KMS-11 (cell line): ENCODE results near the gene DSC1.

Experiments used
- H2AFZ ChIP-seq: fragments of 200-600 bp; sonication (generic); 2 replicates; pipeline ENCODE4 v1.6.1; 2016; ENCODE audit warnings: antibody characterized with exemption, mixed run types, low read depth
- H3K27ac ChIP-seq: fragments of 200-600 bp; sonication (generic); 2 replicates; pipeline ENCODE4 v1.6.1; 2016; ENCODE audit warnings: mild to moderate bottlenecking, mixed run types
- H3K27me3 ChIP-seq: fragments of 200-600 bp; sonication (generic); 2 replicates; pipeline ENCODE4 v1.6.1; 2017; ENCODE audit warnings: mild to moderate bottlenecking, low read depth, mixed run types, moderate library complexity; ENCODE audit not compliant: insufficient read depth
- H3K36me3 ChIP-seq: fragments of 200-600 bp; sonication (generic); 2 replicates; pipeline ENCODE4 v1.6.1; 2017; ENCODE audit warnings: mild to moderate bottlenecking, mixed run types; ENCODE audit not compliant: insufficient read depth
- H3K4me1 ChIP-seq: fragments of 200-600 bp; sonication (generic); 2 replicates; pipeline ENCODE4 v1.6.1; 2016; ENCODE audit warnings: mild to moderate bottlenecking, low read depth, mixed run types; ENCODE audit not compliant: poor library complexity, severe bottlenecking
- H3K4me2 ChIP-seq: fragments of 200-600 bp; sonication (generic); 2 replicates; pipeline ENCODE4 v1.7.0; 2016; ENCODE audit warnings: mild to moderate bottlenecking, mixed run types
- H3K4me3 ChIP-seq: fragments of 200-600 bp; sonication (generic); IDR thresholded peaks from 2 replicates; pipeline ENCODE4 v1.6.1; 2017; ENCODE audit warnings: low read depth, low read length, mixed read lengths; ENCODE audit not compliant: insufficient read depth
- H3K79me2 ChIP-seq: fragments of 200-600 bp; sonication (generic); 2 replicates; pipeline ENCODE4 v1.6.1; 2016; ENCODE audit warnings: low read depth, mixed run types; ENCODE audit not compliant: insufficient read depth
- H3K9ac ChIP-seq: fragments of 200-600 bp; sonication (generic); 2 replicates; pipeline ENCODE4 v1.6.1; 2016; ENCODE audit warnings: mild to moderate bottlenecking, mixed run types
- H4K20me1 ChIP-seq: fragments of 200-600 bp; sonication (generic); 2 replicates; pipeline ENCODE4 v1.6.1; 2016; ENCODE audit warnings: mild to moderate bottlenecking, mixed run types; ENCODE audit not compliant: insufficient read depth
- TF ChIP-seq, protein P1 (sequence below): fragments of 200-600 bp; sonication (generic); conservative IDR thresholded peaks from 2 replicates; pipeline ENCODE4 v1.6.1; 2017; ENCODE audit warnings: low read depth, mild to moderate bottlenecking, antibody characterized with exemption, low read length, moderate library complexity, mixed read lengths

DSC1 gene

DNA sequence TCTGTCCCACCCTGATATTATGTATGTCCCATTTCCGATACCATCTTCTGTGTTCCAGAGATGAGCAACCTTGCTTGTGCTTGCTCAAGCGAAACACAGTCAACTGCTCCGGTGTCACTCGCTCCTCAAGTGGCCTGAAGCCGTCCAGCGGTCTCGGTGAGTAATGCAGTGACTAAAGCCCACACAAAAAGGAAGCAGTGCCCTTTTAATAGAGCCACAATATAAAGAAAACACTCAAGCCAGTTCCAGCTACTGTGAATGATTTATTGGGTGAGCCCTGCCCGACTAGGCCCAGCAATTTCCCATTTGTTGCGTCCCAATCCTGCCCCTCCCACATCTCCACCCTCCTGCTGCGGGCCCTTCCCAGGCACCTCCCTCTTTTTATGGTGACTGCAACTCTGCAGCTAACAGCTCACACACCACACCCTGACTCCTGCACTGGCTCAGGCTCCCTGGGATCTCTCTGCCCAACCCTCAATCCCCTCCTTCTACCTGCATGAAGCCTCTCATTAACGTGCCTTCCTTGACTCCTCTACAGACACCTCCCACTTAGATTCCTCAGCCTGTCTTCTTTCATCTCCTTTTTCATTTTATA is 44.2 kb upstream of the DSC1 start:
- TF ChIP-seq, protein P1, sequence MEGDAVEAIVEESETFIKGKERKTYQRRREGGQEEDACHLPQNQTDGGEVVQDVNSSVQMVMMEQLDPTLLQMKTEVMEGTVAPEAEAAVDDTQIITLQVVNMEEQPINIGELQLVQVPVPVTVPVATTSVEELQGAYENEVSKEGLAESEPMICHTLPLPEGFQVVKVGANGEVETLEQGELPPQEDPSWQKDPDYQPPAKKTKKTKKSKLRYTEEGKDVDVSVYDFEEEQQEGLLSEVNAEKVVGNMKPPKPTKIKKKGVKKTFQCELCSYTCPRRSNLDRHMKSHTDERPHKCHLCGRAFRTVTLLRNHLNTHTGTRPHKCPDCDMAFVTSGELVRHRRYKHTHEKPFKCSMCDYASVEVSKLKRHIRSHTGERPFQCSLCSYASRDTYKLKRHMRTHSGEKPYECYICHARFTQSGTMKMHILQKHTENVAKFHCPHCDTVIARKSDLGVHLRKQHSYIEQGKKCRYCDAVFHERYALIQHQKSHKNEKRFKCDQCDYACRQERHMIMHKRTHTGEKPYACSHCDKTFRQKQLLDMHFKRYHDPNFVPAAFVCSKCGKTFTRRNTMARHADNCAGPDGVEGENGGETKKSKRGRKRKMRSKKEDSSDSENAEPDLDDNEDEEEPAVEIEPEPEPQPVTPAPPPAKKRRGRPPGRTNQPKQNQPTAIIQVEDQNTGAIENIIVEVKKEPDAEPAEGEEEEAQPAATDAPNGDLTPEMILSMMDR = no peak
- H3K27ac ChIP-seq = no peak overlapping the region
- H3K4me2 ChIP-seq = no peak overlapping the region
- H3K27me3 ChIP-seq = no peaks in the 10 kb centered on the region
- H4K20me1 ChIP-seq = no peaks in the 10 kb centered on the region
- no peaks in the 10 kb centered on the region for H3K79me2 ChIP-seq
- no peaks in the 10 kb centered on the region for H3K4me1 ChIP-seq
- H3K4me3 ChIP-seq = no peak overlapping the region
- no peaks in the 10 kb centered on the region for H3K36me3 ChIP-seq
- H3K9ac ChIP-seq = no peak overlapping the region
- no peak overlapping the region for H2AFZ ChIP-seq

DNA sequence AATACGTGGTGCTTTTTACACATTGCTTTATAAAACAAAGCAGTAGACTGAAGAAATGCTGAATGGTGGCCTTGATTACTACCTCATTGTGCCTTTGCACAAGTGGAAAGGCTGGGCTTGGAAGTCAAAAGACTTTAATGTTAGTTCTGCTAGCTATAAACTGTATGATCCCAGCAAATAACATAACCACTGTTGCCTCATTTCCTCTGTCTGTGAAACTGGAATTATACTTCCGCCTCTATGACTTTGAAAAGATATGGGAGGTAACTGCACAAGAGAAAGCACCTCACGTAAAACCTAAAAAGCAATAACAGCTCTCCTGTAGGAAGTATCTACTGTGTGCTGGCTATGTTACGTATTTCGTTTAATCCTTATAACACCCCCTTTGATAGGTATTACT is 43.4 kb upstream of the DSC1 start:
- TF ChIP-seq, protein P1 = no peak
- Histone ChIP-seq H2AFZ (no peak overlapping the region), H3K4me1 (no peaks in the 10 kb centered on the region), H3K27ac (no peak overlapping the region), H4K20me1 (no peaks in the 10 kb centered on the region), H3K9ac (no peak overlapping the region), H3K27me3 (no peaks in the 10 kb centered on the region), H3K4me3 (no peak overlapping the region), H3K36me3 (no peaks in the 10 kb centered on the region), H3K4me2 (no peak overlapping the region), H3K79me2 (no peaks in the 10 kb centered on the region)

DNA sequence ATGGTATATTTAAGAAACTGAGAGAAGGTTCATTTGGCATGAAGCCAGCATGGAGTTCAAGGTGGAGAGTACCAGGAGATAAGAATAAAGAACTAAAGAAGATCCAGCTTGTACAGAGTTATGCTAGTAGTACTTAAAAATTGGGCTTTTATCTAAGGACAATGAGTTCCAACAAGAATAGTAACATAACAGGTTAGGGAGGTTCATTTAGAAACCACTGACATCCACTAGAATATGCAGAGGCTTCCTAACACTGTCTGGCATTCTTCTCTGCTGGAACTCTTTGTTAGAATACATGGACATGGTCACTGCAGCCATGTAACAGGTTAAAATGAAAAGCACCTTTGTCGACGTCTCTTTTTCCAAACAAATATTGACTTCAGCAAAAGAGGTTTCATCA is 42.6 kb upstream of the DSC1 start:
- H2AFZ ChIP-seq = no peak overlapping the region
- H3K36me3 ChIP-seq = no peaks in the 10 kb centered on the region
- no peaks in the 10 kb centered on the region for H3K27me3 ChIP-seq
- TF ChIP-seq, protein P1 = no peak
- H3K27ac ChIP-seq = no peak overlapping the region
- no peaks in the 10 kb centered on the region for H3K4me1 ChIP-seq
- no peak overlapping the region for H3K4me3 ChIP-seq
- no peak overlapping the region for H3K9ac ChIP-seq
- H4K20me1 ChIP-seq = no peaks in the 10 kb centered on the region
- no peaks in the 10 kb centered on the region for H3K79me2 ChIP-seq
- H3K4me2 ChIP-seq = no peak overlapping the region

DNA sequence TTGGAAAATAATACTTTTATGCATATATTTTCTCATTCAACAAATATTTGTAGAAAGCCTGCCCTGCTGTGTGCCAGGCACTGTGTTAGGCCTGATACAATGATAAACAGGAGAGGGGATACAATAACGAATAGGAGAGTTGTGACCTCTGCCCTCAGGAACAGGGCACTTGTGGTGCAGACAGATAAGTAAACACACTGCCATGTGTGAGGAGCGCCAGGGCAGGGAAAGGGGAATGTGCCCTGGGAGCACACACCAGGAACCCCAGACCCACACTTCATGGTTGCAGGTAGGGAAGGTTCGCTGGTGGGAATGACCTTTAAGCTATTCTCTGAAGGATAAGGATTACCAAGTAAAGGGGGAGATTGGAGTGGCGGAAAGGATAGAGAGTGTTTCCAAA is 42.2 kb upstream of the DSC1 start:
- Histone ChIP-seq H3K27ac (no peak overlapping the region), H3K4me2 (no peak overlapping the region), H3K4me1 (no peaks in the 10 kb centered on the region), H3K9ac (no peak overlapping the region), H2AFZ (no peak overlapping the region), H3K4me3 (no peak overlapping the region), H4K20me1 (no peaks in the 10 kb centered on the region), H3K27me3 (no peaks in the 10 kb centered on the region), H3K36me3 (no peaks in the 10 kb centered on the region), H3K79me2 (no peaks in the 10 kb centered on the region)
- TF ChIP-seq, protein P1 = no peak

DNA sequence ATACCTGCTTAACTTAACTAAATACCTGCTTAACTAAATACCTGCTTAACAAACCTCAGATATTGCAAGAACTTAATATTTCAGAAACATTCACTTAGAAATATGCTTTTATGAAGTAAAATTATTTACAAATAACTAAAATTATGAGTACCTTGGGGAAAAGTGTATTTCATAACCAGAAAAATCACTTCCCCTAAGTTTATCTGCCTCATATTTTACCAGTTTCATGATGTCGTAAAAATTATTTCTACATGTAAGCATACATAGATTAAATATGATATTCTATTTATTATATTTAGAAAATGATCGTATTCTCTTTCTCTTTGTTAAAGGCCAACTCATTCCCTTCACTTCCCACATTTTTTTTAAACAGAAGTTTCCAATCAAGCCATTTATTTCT is 41.5 kb upstream of the DSC1 start:
- Histone ChIP-seq H2AFZ (no peak overlapping the region), H4K20me1 (no peaks in the 10 kb centered on the region), H3K36me3 (no peaks in the 10 kb centered on the region), H3K9ac (no peak overlapping the region), H3K4me2 (no peak overlapping the region), H3K27ac (no peak overlapping the region), H3K27me3 (no peaks in the 10 kb centered on the region), H3K79me2 (no peaks in the 10 kb centered on the region), H3K4me3 (no peak overlapping the region), H3K4me1 (no peaks in the 10 kb centered on the region)
- TF ChIP-seq, protein P1 = no peak
